Measurements from ENCODE around the gene CASP10.

DNA sequence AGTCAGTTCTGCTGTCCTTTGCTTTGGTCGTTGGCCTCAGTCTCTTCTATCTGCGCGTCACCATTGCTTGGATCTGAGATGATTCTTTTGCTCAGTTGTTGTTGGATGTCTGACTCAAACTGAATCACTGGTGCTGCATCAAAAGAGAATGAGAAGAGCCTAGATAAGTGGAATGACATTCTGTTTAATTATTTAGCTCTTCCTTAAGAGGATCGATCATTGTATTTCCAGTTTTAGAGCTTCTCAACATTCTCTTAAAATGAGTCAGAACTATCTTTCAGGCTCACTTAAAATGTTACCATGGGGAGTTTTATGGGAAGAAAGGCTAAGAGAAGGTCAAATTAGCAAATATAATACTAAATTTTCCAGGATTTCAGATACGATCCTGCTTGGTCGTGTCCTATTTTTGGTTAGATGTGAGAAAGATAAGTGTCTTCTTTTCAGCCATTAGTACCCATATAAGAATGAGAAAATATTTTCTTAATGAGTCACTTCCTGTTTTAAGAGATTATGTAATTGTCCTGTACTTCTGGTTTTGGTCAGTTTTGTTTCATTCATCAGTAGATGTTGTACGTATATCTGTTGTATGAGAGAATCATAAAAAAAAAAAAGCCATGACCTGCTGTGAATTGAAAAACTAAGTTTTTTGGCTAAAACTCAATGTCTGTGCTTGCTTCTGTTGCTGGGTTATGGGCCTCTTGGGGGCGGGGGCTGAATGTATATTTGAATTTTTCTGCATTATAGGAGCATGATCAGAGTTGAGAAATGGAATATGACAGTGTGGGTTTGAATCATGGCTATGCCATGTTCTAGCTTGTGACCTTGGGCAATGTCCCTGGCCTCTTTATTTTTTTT is 31.6 kb upstream of the CASP10 start:
- TF ChIP-seq, protein P1, sequence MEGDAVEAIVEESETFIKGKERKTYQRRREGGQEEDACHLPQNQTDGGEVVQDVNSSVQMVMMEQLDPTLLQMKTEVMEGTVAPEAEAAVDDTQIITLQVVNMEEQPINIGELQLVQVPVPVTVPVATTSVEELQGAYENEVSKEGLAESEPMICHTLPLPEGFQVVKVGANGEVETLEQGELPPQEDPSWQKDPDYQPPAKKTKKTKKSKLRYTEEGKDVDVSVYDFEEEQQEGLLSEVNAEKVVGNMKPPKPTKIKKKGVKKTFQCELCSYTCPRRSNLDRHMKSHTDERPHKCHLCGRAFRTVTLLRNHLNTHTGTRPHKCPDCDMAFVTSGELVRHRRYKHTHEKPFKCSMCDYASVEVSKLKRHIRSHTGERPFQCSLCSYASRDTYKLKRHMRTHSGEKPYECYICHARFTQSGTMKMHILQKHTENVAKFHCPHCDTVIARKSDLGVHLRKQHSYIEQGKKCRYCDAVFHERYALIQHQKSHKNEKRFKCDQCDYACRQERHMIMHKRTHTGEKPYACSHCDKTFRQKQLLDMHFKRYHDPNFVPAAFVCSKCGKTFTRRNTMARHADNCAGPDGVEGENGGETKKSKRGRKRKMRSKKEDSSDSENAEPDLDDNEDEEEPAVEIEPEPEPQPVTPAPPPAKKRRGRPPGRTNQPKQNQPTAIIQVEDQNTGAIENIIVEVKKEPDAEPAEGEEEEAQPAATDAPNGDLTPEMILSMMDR (IDR thresholded peaks at IDR 0.05): no peak
- TF ChIP-seq EZH2 (IDR thresholded peaks at IDR 0.05; ENCODE audit: borderline replicate concordance, insufficient read depth, low read depth, low read length, poor library complexity, severe bottlenecking): no peak
